Ovary (tissue), 3 donors: ENCODE data around the gene TPH2.

Source experiments
- EP300 ChIP-seq: sonication (generic); formaldehyde crosslinking; IDR thresholded peaks from one replicate; pipeline ENCODE4 v1.6.1; 2017; ENCODE audit warnings: antibody characterized with exemption
- POLR2A ChIP-seq: fragments of 450-650 bp; IDR thresholded peaks from one replicate; pipeline ENCODE4 v1.6.1; 2017; ENCODE audit warnings: antibody characterized with exemption, mild to moderate bottlenecking, moderate library complexity
- TF ChIP-seq, protein P1 (sequence below), 3 donors: fragments of 450-650 bp in 2 of 3; fragments of 200-600 bp in 1 of 3; IDR thresholded peaks; one replicate each; pipeline versions ENCODE4 v1.5.1 to v1.8.0; 2016 to 2022; ENCODE audit warnings: antibody characterized with exemption in 3 of 3, mild to moderate bottlenecking in 1 of 3
- donor health status: DM: no; HTN: no; CAD: no.

- TF ChIP-seq, protein P1, sequence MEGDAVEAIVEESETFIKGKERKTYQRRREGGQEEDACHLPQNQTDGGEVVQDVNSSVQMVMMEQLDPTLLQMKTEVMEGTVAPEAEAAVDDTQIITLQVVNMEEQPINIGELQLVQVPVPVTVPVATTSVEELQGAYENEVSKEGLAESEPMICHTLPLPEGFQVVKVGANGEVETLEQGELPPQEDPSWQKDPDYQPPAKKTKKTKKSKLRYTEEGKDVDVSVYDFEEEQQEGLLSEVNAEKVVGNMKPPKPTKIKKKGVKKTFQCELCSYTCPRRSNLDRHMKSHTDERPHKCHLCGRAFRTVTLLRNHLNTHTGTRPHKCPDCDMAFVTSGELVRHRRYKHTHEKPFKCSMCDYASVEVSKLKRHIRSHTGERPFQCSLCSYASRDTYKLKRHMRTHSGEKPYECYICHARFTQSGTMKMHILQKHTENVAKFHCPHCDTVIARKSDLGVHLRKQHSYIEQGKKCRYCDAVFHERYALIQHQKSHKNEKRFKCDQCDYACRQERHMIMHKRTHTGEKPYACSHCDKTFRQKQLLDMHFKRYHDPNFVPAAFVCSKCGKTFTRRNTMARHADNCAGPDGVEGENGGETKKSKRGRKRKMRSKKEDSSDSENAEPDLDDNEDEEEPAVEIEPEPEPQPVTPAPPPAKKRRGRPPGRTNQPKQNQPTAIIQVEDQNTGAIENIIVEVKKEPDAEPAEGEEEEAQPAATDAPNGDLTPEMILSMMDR (IDR thresholded peaks at IDR 0.05), result no peak
- no peak for TF ChIP-seq POLR2A
- TF ChIP-seq EP300, result no peak
Measured at GRCh38 chr12:71958056-71958455, 19.4 kb downstream of the TPH2 start.
